WTC11 (cell line): ENCODE results near the gene LFNG. TPM values are rescaled to one million over a fixed set of nuclear protein-coding genes. Genes with fewer than 3 reads are reported as not detected.

Experiments used
- ATAC-seq: fragments of 200-7000 bp; cut with Tn5 transposase; 2 replicates; pipeline ENCODE4 v1.10.0; 2021; ENCODE audit warnings: mild to moderate bottlenecking, moderate library complexity
- CTCF ChIA-PET: fragments of 300-600 bp; sonication (Branson Sonifier 250); formaldehyde crosslinking; loops from one replicate; lab custom pipeline; 2021; ENCODE audit warnings: antibody characterized with exemption; lab: Charles Lee
- POLR2A ChIA-PET: fragments of 350-600 bp; sonication (Branson Sonifier 250); formaldehyde crosslinking; loops from one replicate; lab custom pipeline; 2021; ENCODE audit warnings: antibody characterized with exemption; lab: Charles Lee
- DNase-seq: peaks from one replicate; pipeline ENCODE4 v3.0.0; 2021; ENCODE audit warnings: low spot score
- H3K27ac Mint-ChIP-seq: 2 replicates; pipeline ENCODE4 v1.8.0; 2021; ENCODE audit warnings: mixed read lengths
- H3K27me3 Mint-ChIP-seq: 2 replicates; pipeline ENCODE4 v1.8.0; 2021; ENCODE audit warnings: low read depth, mild to moderate bottlenecking, moderate library complexity, mixed read lengths
- H3K36me3 Mint-ChIP-seq: 2 replicates; pipeline ENCODE4 v1.8.0; 2021; ENCODE audit warnings: mixed read lengths
- H3K4me1 Mint-ChIP-seq: 2 replicates; pipeline ENCODE4 v1.8.0; 2022; ENCODE audit warnings: mixed read lengths
- H3K4me3 Mint-ChIP-seq: 2 replicates; pipeline ENCODE4 v1.8.0; 2021; ENCODE audit warnings: mild to moderate bottlenecking, moderate library complexity, mixed read lengths
- H3K9me3 Mint-ChIP-seq: 2 replicates; pipeline ENCODE4 v1.8.0; 2021; ENCODE audit warnings: mixed read lengths
- ATF2 ChIP-seq: sonication (generic); formaldehyde crosslinking; IDR thresholded peaks from 2 replicates; pipeline ENCODE4 v1.8.1; 2022; ENCODE audit warnings: low read depth, missing genetic modification reagents, borderline replicate concordance
- ATF6 ChIP-seq: sonication (generic); formaldehyde crosslinking; IDR thresholded peaks from 2 replicates; pipeline ENCODE4 v1.8.1; 2023; ENCODE audit warnings: mild to moderate bottlenecking, missing genetic modification reagents
- CREB1 ChIP-seq: sonication (generic); formaldehyde crosslinking; IDR thresholded peaks from 2 replicates; pipeline ENCODE4 v1.8.0; 2023; ENCODE audit warnings: mild to moderate bottlenecking, missing genetic modification reagents
- ELF4 ChIP-seq: sonication (generic); formaldehyde crosslinking; IDR thresholded peaks from 2 replicates; pipeline ENCODE4 v1.8.1; 2022; ENCODE audit warnings: low read depth, mild to moderate bottlenecking, moderate library complexity, missing genetic modification reagents
- ERG ChIP-seq: fragments of 250-450 bp; sonication (Bioruptor Pico); IDR thresholded peaks from 2 replicates; pipeline ENCODE4 v1.8.0; 2021; ENCODE audit warnings: mild to moderate bottlenecking
- FOXK1 ChIP-seq: sonication (generic); formaldehyde crosslinking; IDR thresholded peaks from 2 replicates; pipeline ENCODE4 v1.8.0; 2022; ENCODE audit warnings: mild to moderate bottlenecking, moderate library complexity, missing genetic modification reagents
- FOXP1 ChIP-seq: sonication (generic); formaldehyde crosslinking; IDR thresholded peaks from 2 replicates; pipeline ENCODE4 v1.8.0; 2022; ENCODE audit warnings: missing genetic modification reagents, mild to moderate bottlenecking, moderate library complexity, borderline replicate concordance
- GABPB1 ChIP-seq: sonication (generic); formaldehyde crosslinking; IDR thresholded peaks from 2 replicates; pipeline ENCODE4 v1.8.1; 2023; ENCODE audit warnings: mild to moderate bottlenecking, missing genetic modification reagents
- KAT7 ChIP-seq: sonication (generic); formaldehyde crosslinking; IDR thresholded peaks from 2 replicates; pipeline ENCODE4 v1.8.1; 2023; ENCODE audit warnings: missing genetic modification reagents, mild to moderate bottlenecking, borderline replicate concordance
- MAX ChIP-seq: sonication (generic); formaldehyde crosslinking; IDR thresholded peaks from 2 replicates; pipeline ENCODE4 v1.8.0; 2022; ENCODE audit warnings: mild to moderate bottlenecking, missing genetic modification reagents
- TP53 ChIP-seq: sonication (generic); formaldehyde crosslinking; IDR thresholded peaks from 2 replicates; pipeline ENCODE4 v1.8.1; 2023; ENCODE audit warnings: mild to moderate bottlenecking, missing genetic modification reagents
- ZNF121 ChIP-seq: sonication (generic); formaldehyde crosslinking; IDR thresholded peaks from 2 replicates; pipeline ENCODE4 v1.8.0; 2023; ENCODE audit warnings: missing genetic modification reagents
- ZNF138 ChIP-seq: sonication (generic); formaldehyde crosslinking; conservative IDR thresholded peaks from 2 replicates; pipeline ENCODE4 v1.8.1; 2022; ENCODE audit warnings: mild to moderate bottlenecking, moderate library complexity, missing genetic modification reagents
- ZNF219 ChIP-seq: sonication (generic); formaldehyde crosslinking; IDR thresholded peaks from 2 replicates; pipeline ENCODE4 v1.8.0; 2023; ENCODE audit warnings: missing genetic modification reagents, mild to moderate bottlenecking, borderline replicate concordance
- ZNF263 ChIP-seq: sonication (generic); formaldehyde crosslinking; IDR thresholded peaks from 2 replicates; pipeline ENCODE4 v1.8.1; 2022; ENCODE audit warnings: low read depth, mild to moderate bottlenecking, moderate library complexity, missing genetic modification reagents
- ZNF532 ChIP-seq: fragments of 250-450 bp; sonication (Bioruptor Pico); IDR thresholded peaks from 2 replicates; pipeline ENCODE4 v1.9.0; 2021; ENCODE audit warnings: mild to moderate bottlenecking, borderline replicate concordance
- total RNA-seq: library from RNA; stranded (reverse); gene quantifications from 3 replicates; pipeline ENCODE4 v1.2.3, GENCODE V29; 2021

LFNG gene
- total RNA-seq, 1 experiment from 2014 or later, result 29.4 TPM

GRCh38 chr7:2544541-2545188 lies 25.1 kb downstream of the LFNG start (continued):
- TF ChIP-seq ELF4 (CRISPR knock-in tag) (no peak), GABPB1 (CRISPR knock-in tag) (no peak), ZNF219 (no peak), MAX (CRISPR knock-in tag) (no peak)

GRCh38 chr7:2545746-2546425 lies 26.3 kb downstream of the LFNG start:
- DNase-seq (no peak), ATAC-seq (no peak)
- Mint-ChIP-seq H3K9me3 (no peaks in the 10 kb centered on the region), H3K4me1 (no peaks in the 10 kb centered on the region), H3K4me3 (no peak overlapping the region), H3K27me3 (no peaks in the 10 kb centered on the region), H3K36me3 (peaks cover 51% of the 10 kb centered on the region), H3K27ac (no peak overlapping the region)
- TF ChIP-seq ZNF121 (CRISPR knock-in tag), result peak; percentile 55; the same call in 1 of the 2 replicates
- no peak for TF ChIP-seq TP53
- no peak for TF ChIP-seq CREB1
- no peak for TF ChIP-seq KAT7 (CRISPR knock-in tag)
- TF ChIP-seq ATF6 (CRISPR knock-in tag), result no peak
- TF ChIP-seq ATF2 (CRISPR knock-in tag), result no peak
- no peak for TF ChIP-seq ZNF138 (CRISPR knock-in tag)
- TF ChIP-seq FOXP1, result 0 out of 2 replicates have a peak, but pooled peaks have one; percentile 47
- no peak for TF ChIP-seq ERG
- TF ChIP-seq ZNF263 (CRISPR knock-in tag), result no peak
- no peak for TF ChIP-seq ZNF532 (CRISPR knock-in tag)
- TF ChIP-seq FOXK1 (CRISPR knock-in tag), result no peak
- ChIA-PET CTCF (interaction anchor here (1.4 kb wide), 1 partner anchor 135 kb away, joined by 3 read pairs; no protein-coding TSS in a partner anchor), POLR2A (interaction anchor here (0.7 kb wide), 1 partner anchor 53 kb away, joined by 4 read pairs; no protein-coding TSS in a partner anchor)
